Activated CD4-positive, alpha-beta T cell treated with anti-CD3 and anti-CD28 coated beads for 24 hours (primary cell): ENCODE data around the gene RGCC.

Experiments used
- DNase-seq, 2 donors: peaks; one replicate each; pipeline ENCODE4 v3.0.0-alpha.2; 2020; ENCODE audit warnings: low read depth in 2 of 2

Gene RGCC

GRCh38 chr13:41515491-41516139 lies 58.3 kb downstream of the RGCC start:
- DNase-seq, result no peak

GRCh38 chr13:41516166-41516565 lies 58.8 kb downstream of the RGCC start:
- DNase-seq, result no peak

- DNase-seq, result no peak
Observed at GRCh38 chr13:41516760-41517159, 59.4 kb downstream of the RGCC start.

- no peak for DNase-seq
Observed at GRCh38 chr13:41520016-41520659, 62.8 kb downstream of the RGCC start.
